Activated CD4-positive, alpha-beta T cell treated with anti-CD3 and anti-CD28 coated beads, Interleukin-2, amount 10 ng/mL, durations not matched to agents 24 days and 14 days (primary cell): ENCODE results near the gene CMSS1. TPM values are rescaled to one million over a fixed set of nuclear protein-coding genes. Genes with fewer than 3 reads are reported as not detected.

Experiments used
- DNase-seq: peaks from one replicate; pipeline ENCODE4 v3.0.0; 2022
- H3K27ac Mint-ChIP-seq: one replicate; pipeline ENCODE4 v1.8.0; 2022; ENCODE audit warnings: mild to moderate bottlenecking, mixed read lengths
- H3K27me3 Mint-ChIP-seq: one replicate; pipeline ENCODE4 v1.8.0; 2022; ENCODE audit warnings: mixed read lengths
- H3K36me3 Mint-ChIP-seq: one replicate; pipeline ENCODE4 v1.8.0; 2022; ENCODE audit warnings: low read depth, mild to moderate bottlenecking, mixed read lengths
- H3K4me1 Mint-ChIP-seq: one replicate; pipeline ENCODE4 v1.8.0; 2021; ENCODE audit warnings: mixed read lengths
- H3K4me3 Mint-ChIP-seq: one replicate; pipeline ENCODE4 v1.8.0; 2022; ENCODE audit warnings: mild to moderate bottlenecking, moderate library complexity, mixed read lengths
- H3K9me3 Mint-ChIP-seq: one replicate; pipeline ENCODE4 v1.8.0; 2021; ENCODE audit warnings: mixed read lengths
- intact Hi-C: fragments of 100-400 bp; cut with micrococcal nuclease; formaldehyde crosslinking; loops from one replicate; pipeline ENCODE4 v1.15.1; 2023
- total RNA-seq: library from RNA; stranded (reverse); gene quantifications from 2 replicates; pipeline ENCODE4 v1.2.3, GENCODE V29; 2022

CMSS1 gene
- total RNA-seq, 1 donor from 2014 or later, result 126 TPM

DNA sequence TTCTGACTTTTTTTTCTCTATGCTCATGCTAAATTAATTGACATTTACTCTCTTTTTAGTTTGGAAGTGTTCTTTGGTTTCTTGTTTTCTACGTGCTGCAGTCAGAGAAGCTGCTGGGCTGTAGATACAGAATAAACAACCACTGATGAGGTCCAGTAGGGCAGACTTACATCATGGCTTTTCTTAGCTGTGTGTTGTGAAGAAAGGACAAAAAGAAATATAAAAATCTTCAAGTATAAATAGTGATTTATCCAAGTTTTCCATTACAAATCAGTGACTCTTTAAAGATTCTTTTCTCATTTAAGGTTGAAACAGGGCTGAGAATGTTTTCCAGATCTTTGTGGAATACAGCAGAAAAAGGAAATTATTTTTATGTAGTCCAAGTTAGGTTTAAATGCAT is 122.2 kb downstream of the CMSS1 start:
- no peaks in the 10 kb centered on the region for H3K9me3 Mint-ChIP-seq
- H3K4me1 Mint-ChIP-seq, result peaks cover 15% of the 10 kb centered on the region
- no peaks in the 10 kb centered on the region for H3K27me3 Mint-ChIP-seq
- intact Hi-C loops, result no loop called here
- H3K36me3 Mint-ChIP-seq, result no peaks in the 10 kb centered on the region
- DNase-seq, result no peak
- no peak overlapping the region for H3K27ac Mint-ChIP-seq
- no peak overlapping the region for H3K4me3 Mint-ChIP-seq

DNA sequence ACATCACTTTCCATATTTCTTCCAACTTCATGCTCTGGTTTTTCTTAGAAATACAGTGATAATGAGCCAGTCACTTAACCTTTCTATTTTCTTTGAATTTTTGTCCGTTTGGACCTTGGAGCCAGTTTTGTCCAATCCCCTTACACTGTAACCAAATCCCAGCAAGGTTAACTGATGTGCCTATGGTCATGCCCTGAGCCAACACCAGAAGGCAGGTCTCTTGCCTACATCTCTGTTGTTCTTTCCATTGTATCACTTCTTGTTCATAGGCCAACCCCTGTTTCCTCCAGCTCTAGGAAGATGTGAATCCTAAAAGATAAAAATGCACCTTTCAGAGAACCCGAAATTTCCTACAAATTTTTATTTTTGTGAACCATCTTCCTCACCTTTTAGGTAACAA is 122.7 kb downstream of the CMSS1 start:
- no peaks in the 10 kb centered on the region for H3K36me3 Mint-ChIP-seq
- no peak overlapping the region for H3K27ac Mint-ChIP-seq
- no peaks in the 10 kb centered on the region for H3K9me3 Mint-ChIP-seq
- intact Hi-C loops, result no loop called here
- no peak overlapping the region for H3K4me3 Mint-ChIP-seq
- H3K27me3 Mint-ChIP-seq, result no peaks in the 10 kb centered on the region
- peaks cover 16% of the 10 kb centered on the region for H3K4me1 Mint-ChIP-seq
- no peak for DNase-seq

DNA sequence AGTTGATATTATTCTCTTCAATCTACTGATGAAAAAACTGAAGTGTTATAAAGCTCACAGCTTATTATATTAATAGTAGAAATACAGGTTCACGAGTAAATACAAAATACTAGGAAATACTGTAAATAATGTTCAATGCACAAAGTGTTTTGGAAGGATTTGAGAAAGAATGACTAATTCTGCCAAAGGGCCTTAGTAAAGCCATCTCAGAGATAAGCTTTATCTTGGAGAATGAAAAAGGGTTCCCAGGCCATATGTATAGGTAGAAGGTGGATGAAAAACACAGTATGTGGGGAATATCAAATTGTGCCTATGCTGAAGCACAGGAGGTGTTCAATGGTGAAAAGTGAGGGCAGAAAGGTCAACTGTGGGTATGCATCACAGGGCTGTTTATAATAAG is 123.5 kb downstream of the CMSS1 start:
- no peak overlapping the region for H3K27ac Mint-ChIP-seq
- H3K36me3 Mint-ChIP-seq, result no peaks in the 10 kb centered on the region
- no peak overlapping the region for H3K4me3 Mint-ChIP-seq
- intact Hi-C loops, result no loop called here
- no peaks in the 10 kb centered on the region for H3K9me3 Mint-ChIP-seq
- H3K4me1 Mint-ChIP-seq, result peaks cover 16% of the 10 kb centered on the region
- DNase-seq, result no peak
- no peaks in the 10 kb centered on the region for H3K27me3 Mint-ChIP-seq

DNA sequence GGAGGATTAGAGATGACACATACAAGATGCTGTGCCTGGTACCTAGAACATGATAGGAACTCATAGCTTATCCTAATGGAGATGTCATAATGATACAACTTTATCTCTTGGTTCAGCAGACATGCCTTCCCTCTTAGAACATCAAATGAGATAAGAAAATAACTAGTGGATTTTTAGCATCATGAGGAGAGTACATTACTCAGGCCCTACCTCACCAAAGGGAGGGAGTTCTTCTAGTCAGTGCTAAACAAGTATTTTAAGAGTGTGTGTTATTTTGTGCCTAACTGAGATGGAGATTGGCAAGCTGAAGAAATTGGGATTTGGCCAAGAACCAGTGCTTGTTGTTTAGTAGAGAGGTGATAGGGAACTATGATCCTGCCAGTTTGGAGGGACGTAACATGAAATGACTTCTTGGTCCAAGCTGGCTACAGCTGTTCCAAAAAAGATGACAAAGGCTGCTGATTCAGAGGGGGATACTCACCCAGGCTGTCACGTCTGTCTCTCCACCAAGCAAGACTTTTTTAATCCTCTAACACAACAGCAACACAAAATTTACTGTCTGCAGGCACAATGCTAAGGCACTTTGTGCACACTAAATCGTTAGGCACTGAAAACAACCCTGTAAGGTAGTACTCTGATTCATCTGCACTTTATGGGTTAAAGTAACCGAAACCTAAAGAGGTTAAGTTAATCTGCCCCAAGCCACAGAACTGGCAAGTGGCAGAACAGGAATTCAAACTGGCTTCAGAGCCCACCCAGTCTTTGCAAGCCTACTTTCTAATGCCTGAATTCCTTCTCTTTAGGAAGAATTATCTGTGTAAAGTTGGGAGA is 126.5 kb downstream of the CMSS1 start:
- Mint-ChIP-seq H3K36me3 (no peaks in the 10 kb centered on the region), H3K9me3 (no peaks in the 10 kb centered on the region), H3K4me1 (peaks cover 11% of the 10 kb centered on the region), H3K4me3 (no peak overlapping the region), H3K27ac (no peak overlapping the region), H3K27me3 (no peaks in the 10 kb centered on the region)
- DNase-seq, result no peak
- intact Hi-C loops, result no loop called here

DNA sequence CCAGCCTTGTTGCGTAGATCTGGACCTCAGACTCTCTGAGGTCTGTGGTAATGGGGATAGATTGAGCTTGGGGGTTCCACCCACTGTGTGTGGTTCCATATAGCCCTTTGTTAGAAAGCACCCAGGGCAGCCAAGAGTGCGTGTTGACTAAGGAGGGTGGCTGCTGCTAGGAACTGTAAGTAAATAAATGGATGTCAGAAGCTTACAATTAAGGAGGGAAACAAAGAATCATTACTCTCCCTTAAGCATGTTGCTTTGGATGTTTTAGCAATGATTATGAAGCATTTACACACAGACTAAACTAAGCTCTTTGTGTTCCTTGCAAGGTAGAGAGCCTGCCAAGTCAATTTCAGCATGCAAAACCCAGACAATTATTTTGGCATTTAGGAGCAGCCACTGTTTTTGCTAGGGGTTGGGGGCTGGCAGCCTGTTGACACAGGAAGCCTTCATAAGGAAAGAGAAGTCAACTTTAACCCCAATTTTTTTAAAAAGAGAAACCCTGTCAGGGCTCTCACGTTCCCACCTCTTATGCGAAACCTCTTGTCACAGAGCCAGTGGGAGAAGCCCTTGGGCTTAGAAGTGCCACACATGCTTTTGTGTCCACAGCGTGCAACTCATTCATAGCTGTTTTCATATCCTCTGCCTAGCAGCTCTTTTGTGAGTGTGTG is 127.8 kb downstream of the CMSS1 start:
- Mint-ChIP-seq H3K9me3 (no peaks in the 10 kb centered on the region), H3K4me1 (peaks cover 7% of the 10 kb centered on the region), H3K27me3 (no peaks in the 10 kb centered on the region), H3K4me3 (no peak overlapping the region), H3K27ac (no peak overlapping the region), H3K36me3 (no peaks in the 10 kb centered on the region)
- intact Hi-C loops, result no loop called here
- DNase-seq, result no peak

DNA sequence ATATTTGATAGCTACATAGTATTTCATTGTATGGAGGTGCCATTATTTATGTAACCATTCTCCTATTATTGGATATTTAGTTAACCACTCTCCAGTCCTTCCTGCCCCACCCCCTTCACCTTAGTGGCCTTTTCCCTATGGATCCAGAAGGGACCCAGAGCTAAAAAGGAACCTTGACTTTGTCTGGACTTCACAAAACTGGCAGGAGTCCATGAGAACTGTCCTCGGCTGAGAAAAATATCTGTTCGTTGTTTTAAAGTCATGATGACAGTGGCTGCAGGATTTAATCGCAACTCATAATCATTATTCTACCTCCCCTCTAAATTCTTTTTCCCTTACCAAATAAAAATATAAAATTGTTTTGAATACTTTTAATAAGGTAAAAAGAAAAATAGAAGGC is 129.7 kb downstream of the CMSS1 start:
- Mint-ChIP-seq H3K9me3 (no peaks in the 10 kb centered on the region), H3K27me3 (no peaks in the 10 kb centered on the region), H3K27ac (no peak overlapping the region), H3K36me3 (no peaks in the 10 kb centered on the region), H3K4me3 (no peak overlapping the region), H3K4me1 (peaks cover 9% of the 10 kb centered on the region)
- no peak for DNase-seq
- intact Hi-C loops, result no loop called here

DNA sequence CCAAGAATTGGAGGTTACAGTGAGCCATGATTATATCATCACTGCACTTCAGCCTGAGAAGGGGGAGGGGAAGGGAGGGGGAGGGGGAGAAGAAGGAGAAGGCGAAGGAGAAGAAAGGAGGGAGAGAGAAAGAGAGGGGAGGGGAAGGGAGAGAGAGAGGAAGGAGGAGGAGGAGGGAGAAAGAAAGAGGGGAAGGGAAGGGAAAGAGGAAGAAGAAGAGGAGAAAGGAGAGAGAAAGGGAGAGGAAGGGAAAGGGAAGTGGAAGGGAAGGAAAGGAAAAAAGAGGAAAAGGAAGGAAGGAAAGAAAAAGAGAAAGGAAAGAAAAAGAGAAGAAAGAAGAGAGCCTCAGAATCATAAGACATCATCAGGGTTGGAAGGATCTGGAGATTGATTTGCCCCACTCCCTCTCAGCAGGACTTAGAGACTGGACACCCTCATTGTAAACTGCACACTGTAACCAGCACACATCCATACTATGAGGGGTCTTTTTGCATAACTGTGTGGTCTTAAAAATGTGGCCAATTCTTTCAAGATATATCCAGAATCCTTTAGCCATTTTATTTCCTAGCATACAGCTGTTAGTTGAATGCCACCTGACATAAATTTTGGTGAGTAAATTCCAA is 130.9 kb downstream of the CMSS1 start:
- H3K4me1 Mint-ChIP-seq, result peaks cover 9% of the 10 kb centered on the region
- intact Hi-C loops, result no loop called here

DNA sequence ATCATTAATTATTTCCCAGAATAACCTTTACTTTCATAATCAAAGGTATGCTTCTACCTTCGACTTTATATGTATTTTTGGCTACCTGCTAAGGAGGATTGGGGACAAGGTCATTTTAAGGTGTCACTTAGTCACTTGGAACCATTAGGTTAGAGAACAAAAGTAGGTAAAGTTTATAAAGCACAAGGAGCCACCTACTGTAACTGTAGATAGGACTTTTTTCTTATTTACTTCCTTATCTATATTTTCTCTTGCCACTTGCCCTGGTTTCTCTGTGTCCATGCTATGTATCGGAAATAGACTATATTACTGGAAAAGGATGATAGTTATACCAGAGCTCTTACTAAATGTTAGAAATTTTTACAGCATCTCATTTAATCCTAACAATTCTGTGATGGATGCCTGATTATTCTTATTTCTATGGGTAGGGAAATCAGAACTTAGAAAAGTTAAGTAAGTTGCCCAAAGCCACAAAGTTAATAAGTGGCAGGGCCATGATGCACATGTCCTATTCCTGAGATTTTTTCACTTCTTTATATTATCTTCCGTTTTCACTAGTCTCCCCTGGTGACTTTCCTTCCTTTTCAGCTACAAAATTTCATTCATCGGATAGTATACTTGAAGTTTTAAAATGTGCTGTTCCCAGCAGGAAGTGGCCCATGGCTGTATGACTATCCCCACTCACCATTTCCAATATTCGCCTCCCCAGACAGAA is 132.5 kb downstream of the CMSS1 start:
- no peaks in the 10 kb centered on the region for H3K27me3 Mint-ChIP-seq
- no peak for DNase-seq
- H3K27ac Mint-ChIP-seq, result no peak overlapping the region
- H3K9me3 Mint-ChIP-seq, result no peaks in the 10 kb centered on the region
- H3K4me1 Mint-ChIP-seq, result peaks cover 8% of the 10 kb centered on the region
- H3K36me3 Mint-ChIP-seq, result no peaks in the 10 kb centered on the region
- H3K4me3 Mint-ChIP-seq, result no peak overlapping the region
- intact Hi-C loops, result no loop called here

More for the DNA sequence above, 130.9 kb downstream of the CMSS1 start:
- H3K27me3 Mint-ChIP-seq, result no peaks in the 10 kb centered on the region
- DNase-seq, result no peak
- H3K36me3 Mint-ChIP-seq, result no peaks in the 10 kb centered on the region
- H3K27ac Mint-ChIP-seq, result no peak overlapping the region
- H3K4me3 Mint-ChIP-seq, result no peak overlapping the region
- no peaks in the 10 kb centered on the region for H3K9me3 Mint-ChIP-seq

DNA sequence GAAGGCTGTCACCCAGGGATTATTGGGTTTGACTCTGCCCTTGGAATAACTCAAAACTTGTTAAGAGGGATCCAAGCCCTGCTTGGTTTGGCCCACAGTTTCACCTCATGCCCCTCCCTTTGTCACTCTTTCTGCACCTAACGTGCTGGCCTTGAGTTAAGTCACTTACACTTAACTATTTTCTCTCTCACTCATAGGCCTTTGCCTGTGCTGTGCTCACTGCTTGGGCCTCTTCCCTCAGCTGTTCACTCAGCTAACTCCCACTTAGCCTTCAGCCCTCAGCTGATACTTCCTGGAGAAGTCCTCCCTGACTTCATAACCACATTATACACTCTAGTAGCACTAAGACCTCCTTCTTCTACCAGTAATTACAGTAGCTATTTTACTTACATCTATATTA is 133.3 kb downstream of the CMSS1 start:
- H3K4me1 Mint-ChIP-seq, result peaks cover 6% of the 10 kb centered on the region
- intact Hi-C loops, result no loop called here
- no peak overlapping the region for H3K27ac Mint-ChIP-seq
- H3K9me3 Mint-ChIP-seq, result no peaks in the 10 kb centered on the region
- no peaks in the 10 kb centered on the region for H3K36me3 Mint-ChIP-seq
- no peak overlapping the region for H3K4me3 Mint-ChIP-seq
- H3K27me3 Mint-ChIP-seq, result no peaks in the 10 kb centered on the region
- DNase-seq, result no peak

DNA sequence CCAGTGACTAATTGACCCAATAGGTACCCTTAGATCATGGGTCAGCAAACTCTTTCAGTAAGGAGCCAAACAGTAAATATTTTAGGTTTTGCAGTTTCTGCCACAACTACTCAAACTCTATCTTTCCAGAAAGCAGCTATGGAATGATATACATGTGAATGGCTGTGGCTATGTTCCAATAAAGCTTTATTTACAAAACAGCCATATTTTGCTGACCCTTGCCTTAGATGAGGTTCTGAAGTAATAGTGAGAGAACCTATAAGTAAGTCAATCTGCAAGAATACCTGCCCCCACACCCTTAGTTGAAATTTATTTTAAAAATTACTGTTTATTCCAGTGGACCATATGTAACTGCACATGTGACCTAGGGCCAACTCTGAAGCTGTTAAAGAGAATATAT is 134.0 kb downstream of the CMSS1 start:
- Mint-ChIP-seq H3K36me3 (no peaks in the 10 kb centered on the region), H3K27ac (no peak overlapping the region), H3K4me1 (peaks cover 6% of the 10 kb centered on the region), H3K27me3 (no peaks in the 10 kb centered on the region), H3K9me3 (no peaks in the 10 kb centered on the region), H3K4me3 (no peak overlapping the region)
- DNase-seq, result no peak
- intact Hi-C loops, result no loop called here

DNA sequence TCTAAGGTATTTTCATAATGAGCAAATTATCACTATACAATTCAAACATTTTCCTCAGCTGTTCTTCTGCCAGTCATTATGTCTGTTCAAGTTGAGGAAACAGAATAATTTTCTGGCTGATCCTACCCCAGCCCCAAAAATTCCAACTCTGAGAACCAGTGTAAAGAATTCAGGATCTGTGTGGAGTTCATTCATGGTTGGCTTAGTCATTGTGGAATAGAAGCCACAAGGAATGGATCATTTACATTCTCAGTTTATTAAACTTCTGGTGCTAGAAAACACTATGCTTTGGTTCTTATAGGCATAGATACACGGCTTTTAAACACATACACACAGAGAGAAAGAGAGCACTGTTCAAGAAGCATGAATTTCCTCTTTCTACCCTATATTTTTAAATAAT is 134.6 kb downstream of the CMSS1 start:
- H3K36me3 Mint-ChIP-seq, result no peaks in the 10 kb centered on the region
- no peaks in the 10 kb centered on the region for H3K9me3 Mint-ChIP-seq
- no peak for DNase-seq
- H3K4me1 Mint-ChIP-seq, result peaks cover 6% of the 10 kb centered on the region
- H3K27me3 Mint-ChIP-seq, result no peaks in the 10 kb centered on the region
- H3K4me3 Mint-ChIP-seq, result no peak overlapping the region
- no peak overlapping the region for H3K27ac Mint-ChIP-seq
- intact Hi-C loops, result no loop called here

DNA sequence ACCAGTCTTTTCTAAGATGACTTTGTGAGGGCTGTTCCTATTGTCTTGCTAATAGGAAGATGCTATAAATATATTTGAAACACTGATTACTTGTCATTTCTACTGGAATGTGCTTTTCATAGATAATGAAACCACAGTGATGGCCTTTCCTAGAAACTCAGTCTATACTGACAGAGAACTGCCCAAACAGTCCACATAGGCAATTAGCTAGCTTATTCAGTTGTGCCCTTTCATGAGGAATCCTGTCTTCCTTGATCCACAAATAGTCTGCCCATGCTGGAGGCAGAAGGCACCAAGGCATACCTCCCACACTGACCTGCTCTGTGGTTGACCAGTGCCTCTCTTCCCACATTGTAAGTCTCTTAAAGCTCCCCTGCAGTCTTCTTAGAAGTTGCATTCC is 135.9 kb downstream of the CMSS1 start:
- Mint-ChIP-seq H3K27ac (no peak overlapping the region), H3K9me3 (no peaks in the 10 kb centered on the region), H3K4me3 (no peak overlapping the region), H3K4me1 (peaks cover 6% of the 10 kb centered on the region), H3K36me3 (no peaks in the 10 kb centered on the region), H3K27me3 (no peaks in the 10 kb centered on the region)
- no peak for DNase-seq
- intact Hi-C loops, result no loop called here

DNA sequence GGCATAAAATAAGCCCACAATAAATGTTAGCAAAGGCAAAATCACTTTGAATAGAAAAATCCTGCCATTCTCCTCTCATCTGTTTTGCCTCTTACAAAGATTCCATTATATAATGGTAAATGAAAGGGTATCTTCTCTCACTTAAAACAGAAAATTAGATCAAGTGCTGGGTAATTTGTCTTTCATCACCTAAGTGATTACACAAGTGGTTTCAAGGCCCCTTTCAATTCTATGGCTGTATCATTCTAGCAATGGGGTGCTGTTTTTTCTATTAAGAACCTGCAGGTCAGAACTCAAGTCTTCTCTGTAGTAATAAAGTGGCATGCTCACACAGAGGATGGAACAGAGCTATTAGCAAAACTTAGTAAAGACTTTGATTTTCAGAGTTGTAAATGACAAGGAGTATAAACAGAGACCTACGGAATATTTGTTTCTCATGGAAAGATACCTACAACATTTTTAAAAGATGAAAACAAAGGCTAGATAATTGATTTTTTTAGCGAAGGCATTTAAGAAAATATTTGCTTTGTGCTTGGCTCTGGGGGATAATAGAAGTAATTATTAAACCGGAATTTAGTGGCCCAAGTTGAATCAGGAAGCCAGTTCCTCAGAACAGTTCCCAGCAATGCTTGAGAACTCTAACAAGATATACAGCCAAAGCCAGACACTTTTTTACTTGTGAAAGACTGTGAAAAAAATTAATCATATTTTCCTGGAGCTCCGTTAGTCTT is 137.4 kb downstream of the CMSS1 start:
- Mint-ChIP-seq H3K4me1 (peaks cover 6% of the 10 kb centered on the region), H3K4me3 (no peak overlapping the region), H3K27ac (no peak overlapping the region), H3K9me3 (no peaks in the 10 kb centered on the region), H3K27me3 (no peaks in the 10 kb centered on the region), H3K36me3 (no peaks in the 10 kb centered on the region)
- DNase-seq, result no peak
- intact Hi-C loops, result no loop called here
